Astrocyte of the cerebellum (primary cell): ENCODE data around the gene CTDSP1.

Experiments used
- DNase-seq: peaks from one replicate; pipeline ENCODE4 v3.0.0-alpha.2; 2011; ENCODE audit warnings: low read depth
- H3K4me3 ChIP-seq: 2 replicates; pipeline ENCODE4 v1.5.1; 2011; ENCODE audit warnings: mild to moderate bottlenecking, low read depth, low read length, moderate library complexity
- CTCF ChIP-seq: IDR thresholded peaks from 2 replicates; pipeline ENCODE4 v1.5.1; 2012; ENCODE audit warnings: low read length, low read depth, moderate library complexity, mild to moderate bottlenecking; ENCODE audit errors: missing control alignments
- in situ Hi-C: cut with HindIII; loops from 2 replicates; pipeline ENCODE4 v1.10.0; 2017; ENCODE audit warnings: low sequenced_read_pairs

The CTDSP1 gene

GRCh38 chr2:218430721-218431120 is 31.1 kb downstream of the CTDSP1 start:
- no peak overlapping the region for H3K4me3 ChIP-seq
- in situ Hi-C loops, result no loop called here
- no peak for DNase-seq
- no peak for TF ChIP-seq CTCF

GRCh38 chr2:218431878-218432277 is 32.2 kb downstream of the CTDSP1 start:
- DNase-seq, result no peak
- in situ Hi-C loops, result no loop called here

GRCh38 chr2:218432676-218433365 is 33.2 kb downstream of the CTDSP1 start:
- H3K4me3 ChIP-seq, result no peak overlapping the region
- in situ Hi-C loops, result no loop called here
- DNase-seq, result no peak
- TF ChIP-seq CTCF, result no peak

More at GRCh38 chr2:218431878-218432277, 32.2 kb downstream of the CTDSP1 start:
- no peak overlapping the region for H3K4me3 ChIP-seq
- no peak for TF ChIP-seq CTCF

- no peak for DNase-seq
- no peak for TF ChIP-seq CTCF
- H3K4me3 ChIP-seq, result no peak overlapping the region
- in situ Hi-C loops, result no loop called here
These were observed 34.8 kb downstream of the CTDSP1 start for GRCh38 chr2:218434456-218434855.

GRCh38 chr2:218435003-218435982 is 35.6 kb downstream of the CTDSP1 start:
- TF ChIP-seq CTCF, result no peak
- no peak for DNase-seq
- in situ Hi-C loops, result no loop called here
- H3K4me3 ChIP-seq, result no peak overlapping the region

GRCh38 chr2:218436992-218437391 is 37.3 kb downstream of the CTDSP1 start:
- in situ Hi-C loops, result no loop called here
- no peak for DNase-seq
- no peak for TF ChIP-seq CTCF
- H3K4me3 ChIP-seq, result no peak overlapping the region
